Renal cortex interstitium (tissue), 11 donors: Measurements from ENCODE around the gene NSD1. TPM values are rescaled to one million over a fixed set of nuclear protein-coding genes. Genes with fewer than 3 reads are reported as not detected.
"Not testable (repeated sequence)": the region's sequence is repeated elsewhere in the genome, so short reads cannot be mapped to it uniquely, and the experiment has no call there.

Experiments
- DNase-seq, 11 donors: peaks; one replicate each; pipeline ENCODE4 v3.0.0-alpha.2; 2013; ENCODE audit warnings: low read depth in 9 of 11, low spot score in 4 of 11; ENCODE audit errors: extremely low read depth in 1 of 11
- polyA plus RNA-seq, 3 donors: library from polyadenylated mRNA; unstranded; fragments of 120-200 nt; gene quantifications; one replicate each; pipeline ENCODE4 v1.2.1, GENCODE V29; 2013; ENCODE audit not compliant: insufficient read length in 3 of 3

NSD1 gene
- polyA plus RNA-seq, 3 donors = 60.4 to 66.3 (median 63.1) TPM

DNA sequence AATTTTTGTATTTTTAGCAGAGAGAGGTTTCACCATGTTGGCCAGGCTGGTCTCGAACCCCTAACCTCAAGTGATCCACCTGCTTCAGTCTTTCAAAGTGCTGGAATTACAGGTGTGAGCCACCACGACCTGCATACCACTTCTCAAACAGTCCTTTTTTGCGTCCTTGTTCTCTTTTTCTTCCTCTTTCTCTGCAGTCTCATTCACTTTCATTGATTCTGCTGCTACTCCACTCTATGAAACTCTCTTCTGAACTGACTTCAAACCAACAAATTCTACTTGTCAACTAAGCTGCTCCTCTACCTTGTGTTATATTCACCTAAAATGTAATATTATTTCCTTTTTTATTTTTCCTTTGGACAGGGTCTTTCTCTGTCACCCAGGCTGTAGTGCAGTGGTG is 7.9 kb downstream of the NSD1 start:
- DNase-seq = no peak

DNA sequence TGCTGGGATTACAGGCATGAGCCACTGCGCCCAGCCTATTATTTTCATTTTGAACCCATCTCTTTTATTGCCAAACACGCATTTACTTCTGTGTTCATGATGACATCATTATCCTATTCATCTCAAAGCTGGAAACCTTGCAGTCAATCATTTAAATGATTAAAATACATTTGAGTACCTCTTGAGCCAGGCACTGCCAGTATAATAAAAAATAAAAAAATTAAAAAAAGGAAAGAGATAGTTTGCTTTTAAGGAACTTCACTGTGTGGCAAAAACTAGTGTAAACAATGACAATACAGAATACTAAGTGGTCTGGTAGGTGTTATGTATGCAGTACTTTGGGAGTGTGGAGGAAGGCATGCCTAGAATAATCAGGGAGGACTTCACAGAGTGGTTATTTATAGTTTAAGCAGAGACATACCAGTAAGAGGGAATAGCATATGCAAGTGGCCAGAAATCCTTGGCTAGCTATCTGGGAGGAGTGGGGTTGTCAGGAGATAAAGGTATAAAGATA is 8.6 kb downstream of the NSD1 start:
- DNase-seq = no peak

DNA sequence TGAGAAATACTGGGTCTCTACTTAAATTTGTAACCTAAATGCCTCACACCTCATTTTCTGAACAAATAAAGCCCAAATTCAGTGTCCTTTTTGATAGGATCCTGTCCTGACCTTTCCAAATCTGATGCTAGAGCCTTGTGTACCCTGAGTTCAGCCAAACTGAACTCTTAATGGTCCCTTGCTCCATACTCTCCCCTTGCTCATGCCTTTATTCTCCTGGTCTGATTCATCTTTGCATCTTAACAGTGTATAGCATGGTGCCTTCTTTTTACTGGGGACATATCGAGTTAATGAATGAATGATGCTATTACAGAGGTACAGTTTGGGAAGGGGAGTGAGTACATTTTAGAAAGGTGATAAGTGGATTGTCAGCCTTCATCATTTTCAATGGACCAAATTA is 9.2 kb downstream of the NSD1 start:
- no peak for DNase-seq

DNA sequence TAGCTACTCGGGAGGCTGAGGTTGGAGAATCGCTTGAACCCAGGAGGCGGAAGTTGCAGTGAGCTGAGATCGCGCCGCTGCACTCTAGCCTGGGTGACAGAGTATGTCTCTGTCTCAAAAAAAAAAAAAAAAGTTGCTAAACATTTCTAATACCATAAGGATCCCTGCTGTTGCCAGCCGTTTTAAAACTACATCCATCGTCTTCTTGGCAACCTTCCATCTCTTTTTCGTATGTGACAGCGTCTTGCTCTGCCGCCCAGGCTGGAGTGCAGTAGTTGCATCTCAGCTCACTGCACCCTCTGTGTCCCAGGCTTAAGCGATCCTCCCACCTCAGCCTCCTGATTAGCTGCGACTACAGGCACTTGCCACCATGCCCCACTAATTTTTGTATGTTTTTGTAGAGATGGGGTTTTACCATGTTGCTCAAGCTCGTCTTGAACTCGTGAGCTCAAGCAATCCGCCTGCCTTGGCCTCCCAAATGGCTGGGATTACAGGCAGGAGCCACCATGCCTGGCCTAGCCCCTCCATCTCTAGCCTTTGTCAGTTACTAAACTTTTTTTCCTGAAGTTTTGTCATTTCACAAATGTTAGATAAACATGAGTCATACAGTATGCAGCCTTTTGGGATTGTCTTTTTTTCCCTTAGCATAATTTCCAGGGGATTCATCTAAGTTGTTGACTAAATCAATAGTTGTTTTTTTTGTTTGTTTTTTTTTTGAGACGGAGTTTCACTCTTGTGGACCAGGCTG is 13.5 kb downstream of the NSD1 start:
- DNase-seq = no peak

DNA sequence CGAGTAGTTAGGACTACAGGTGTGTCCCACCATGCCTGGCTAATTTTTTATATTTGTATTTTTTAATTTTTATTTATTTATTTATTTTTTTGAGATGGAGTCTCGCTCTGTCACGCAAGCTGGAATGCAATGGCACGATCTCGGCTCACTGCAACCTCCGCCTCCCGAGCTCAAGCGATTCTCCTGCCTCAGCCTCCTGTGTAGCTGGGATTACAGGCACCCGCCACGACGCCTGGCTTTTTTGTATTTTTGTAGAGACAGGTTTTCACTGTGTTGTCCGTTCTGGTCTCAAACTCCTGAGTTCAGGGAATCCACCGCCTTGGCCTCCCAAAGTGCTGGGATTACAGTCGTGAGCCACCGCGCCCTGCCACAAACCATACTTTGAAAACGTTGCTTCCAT is 16.5 kb downstream of the NSD1 start:
- not testable (repeated sequence) for DNase-seq

DNA sequence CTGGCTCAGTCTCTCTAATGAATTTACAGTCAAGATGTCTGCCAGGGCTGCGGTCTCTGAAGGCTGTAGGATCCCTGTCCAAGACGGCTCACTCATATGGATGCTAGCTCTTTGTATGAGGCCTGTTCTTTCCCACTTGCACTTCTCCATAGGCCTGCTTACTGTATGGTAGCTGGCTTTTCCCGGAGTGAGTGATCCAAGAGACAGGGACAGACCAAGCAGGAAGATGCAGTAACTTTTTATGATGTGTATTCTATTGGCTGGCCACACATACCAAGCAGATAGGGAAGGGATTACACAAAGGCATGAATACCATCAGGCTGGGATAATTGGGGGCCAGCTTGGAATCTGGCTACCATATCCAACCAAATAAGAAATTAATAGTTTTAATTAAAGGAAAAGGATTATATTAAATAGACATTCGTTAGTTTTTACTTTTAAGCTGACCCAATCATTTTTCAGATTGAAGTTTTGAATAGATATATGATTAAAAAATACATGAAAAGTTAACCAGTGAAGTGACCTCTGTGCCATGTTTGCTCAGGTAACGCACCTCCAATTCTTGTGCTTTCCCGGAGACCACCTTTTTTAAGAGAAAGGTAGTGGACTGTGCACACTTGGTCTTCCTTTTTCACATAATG is 20.6 kb downstream of the NSD1 start:
- DNase-seq = no peak

DNA sequence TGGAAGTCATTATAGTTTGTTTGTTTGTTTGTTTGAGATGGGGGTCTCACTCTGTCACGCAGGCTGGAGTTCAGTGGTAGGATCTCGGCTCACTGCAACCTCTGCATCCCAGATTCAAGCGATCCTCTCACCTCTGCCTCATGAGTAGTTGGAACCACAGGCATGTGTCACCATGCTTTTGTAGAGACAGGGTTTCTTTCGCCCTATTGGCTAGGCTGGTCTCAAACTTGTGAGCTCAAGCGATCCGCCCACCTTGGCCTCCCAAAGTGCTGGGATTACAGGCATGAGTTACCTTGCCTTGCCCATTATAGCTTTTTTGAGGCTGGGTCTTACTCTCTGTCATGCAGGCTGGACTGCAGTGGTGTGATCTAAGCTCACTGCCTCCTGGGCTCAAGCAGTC is 28.8 kb downstream of the NSD1 start:
- no peak for DNase-seq

DNA sequence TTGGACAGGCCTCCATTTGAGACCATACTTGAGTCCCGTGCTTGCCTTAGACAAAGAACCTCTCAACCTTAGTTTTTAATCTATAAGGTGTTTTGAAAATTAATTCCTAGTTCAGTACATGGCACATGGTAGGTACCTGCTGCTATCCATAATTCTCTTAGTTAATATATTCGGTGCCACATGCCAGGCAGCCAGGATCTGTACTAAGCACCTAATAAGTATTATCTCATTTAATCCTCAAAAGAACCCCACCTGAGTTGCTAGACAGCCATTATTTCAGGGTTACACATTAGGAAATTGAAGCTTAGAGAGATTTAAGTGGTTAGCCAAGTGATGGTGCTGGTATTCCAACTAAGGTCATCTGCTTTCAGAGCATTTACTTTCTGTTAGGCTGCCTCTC is 29.9 kb downstream of the NSD1 start:
- DNase-seq = no peak

DNA sequence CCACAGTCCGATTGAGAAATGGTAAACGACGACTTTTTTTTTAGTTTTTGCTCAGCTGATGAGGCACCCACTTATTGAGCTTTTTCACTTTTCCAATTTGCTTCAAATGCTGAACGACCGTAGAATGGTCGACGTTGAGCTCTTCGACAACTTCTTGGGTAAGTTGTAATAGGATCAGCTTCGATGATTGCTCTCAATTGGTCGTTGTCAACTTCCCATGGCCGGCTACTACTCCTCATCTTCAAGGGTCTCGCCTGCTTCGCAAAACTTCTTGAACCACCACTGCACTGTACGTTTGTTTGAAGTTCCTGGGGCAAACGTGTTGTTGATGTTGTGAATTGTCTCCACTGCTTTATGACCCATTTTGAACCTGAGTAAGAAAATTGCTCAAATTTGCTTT is 35.7 kb downstream of the NSD1 start:
- DNase-seq = no peak

DNA sequence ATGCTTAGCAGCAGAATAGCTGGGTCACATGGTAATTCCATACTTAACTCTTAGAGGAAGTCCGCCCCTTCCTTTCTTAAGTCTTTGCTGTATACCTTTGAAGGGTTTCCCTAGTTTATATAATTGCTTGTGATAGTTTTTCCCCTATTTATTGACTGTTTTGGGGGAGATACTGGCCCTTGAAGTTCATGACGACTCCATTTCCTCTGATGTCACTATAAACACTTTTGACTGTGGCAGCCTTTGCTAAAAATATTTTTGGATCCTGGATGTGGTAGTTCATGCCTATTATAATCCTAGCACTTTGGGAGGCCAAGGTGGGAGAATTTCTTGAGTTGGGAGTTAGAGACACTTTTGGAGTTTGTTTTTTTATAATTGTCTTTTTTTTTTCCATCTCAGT is 38.4 kb downstream of the NSD1 start:
- no peak for DNase-seq

DNA sequence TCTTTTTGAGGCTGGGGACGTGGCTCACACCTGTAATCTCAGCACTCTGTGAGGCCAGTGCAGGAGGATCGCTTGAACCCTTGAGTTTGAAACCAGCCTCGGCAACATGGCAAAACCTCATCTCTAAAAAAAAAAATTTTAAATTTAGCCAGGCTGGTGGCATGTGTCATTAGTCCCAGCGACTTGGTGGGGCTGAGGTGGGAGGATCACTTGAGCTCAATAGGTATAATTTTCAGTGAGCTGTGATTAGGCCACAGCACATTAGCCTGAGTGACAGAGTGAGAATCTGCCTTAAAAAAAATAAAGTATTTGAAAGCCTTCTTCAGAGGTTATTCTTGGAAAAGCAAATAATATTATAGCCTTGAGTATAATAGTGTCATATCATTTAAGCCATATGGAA is 41.8 kb downstream of the NSD1 start:
- no peak for DNase-seq

DNA sequence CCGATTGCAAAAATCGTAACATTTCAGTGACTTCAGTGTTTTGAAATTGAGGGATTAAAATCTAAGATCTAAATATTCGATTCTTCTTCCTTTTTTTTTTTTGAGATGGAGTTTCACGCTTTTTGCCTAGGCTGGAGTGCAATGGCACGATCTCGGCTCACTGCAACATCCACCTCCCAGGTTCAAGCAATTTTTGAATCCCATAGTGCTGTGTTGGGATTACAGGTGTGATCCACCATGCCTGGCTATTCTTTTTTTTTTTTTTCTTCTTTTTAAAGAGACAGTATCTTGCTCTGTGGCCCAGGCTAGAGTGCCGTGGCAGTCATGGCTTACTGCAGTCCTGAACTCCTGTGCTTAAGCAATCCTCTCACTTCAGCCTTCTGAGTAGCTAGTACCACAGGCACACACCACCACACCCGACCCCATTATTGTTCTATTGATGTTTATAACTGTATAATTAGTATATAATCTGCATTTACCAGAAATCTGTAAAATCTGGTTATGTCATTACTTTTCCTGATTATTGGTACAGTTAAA is 42.7 kb downstream of the NSD1 start:
- DNase-seq = no peak

DNA sequence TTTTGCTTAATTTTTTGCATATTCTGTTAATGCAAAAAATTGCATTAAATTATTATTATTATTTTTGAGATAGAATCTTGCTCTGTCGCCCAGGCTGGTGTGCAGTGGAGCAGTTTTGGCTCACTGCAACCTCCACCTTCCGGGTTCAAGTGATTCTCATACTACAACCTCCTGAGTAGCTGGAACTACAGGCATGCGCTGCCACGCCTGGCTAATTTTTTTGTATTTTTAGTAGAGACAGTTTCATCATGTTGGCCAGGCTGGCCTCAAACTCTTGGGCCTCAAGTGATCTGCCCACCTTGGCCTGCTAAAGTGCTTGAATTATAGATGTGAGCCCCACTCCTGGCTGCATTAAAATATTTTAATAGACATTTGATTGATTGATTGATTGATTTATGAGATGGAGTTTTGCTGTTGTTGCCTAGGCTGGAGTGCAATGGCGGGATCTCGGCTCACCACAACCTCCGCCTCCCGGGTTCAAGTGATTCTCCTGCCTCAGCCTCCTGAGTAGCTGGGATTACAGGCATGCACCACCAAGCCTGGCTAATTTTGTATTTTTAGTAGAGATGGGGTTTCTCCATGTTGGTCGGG is 44.4 kb downstream of the NSD1 start:
- not testable (repeated sequence) for DNase-seq

DNA sequence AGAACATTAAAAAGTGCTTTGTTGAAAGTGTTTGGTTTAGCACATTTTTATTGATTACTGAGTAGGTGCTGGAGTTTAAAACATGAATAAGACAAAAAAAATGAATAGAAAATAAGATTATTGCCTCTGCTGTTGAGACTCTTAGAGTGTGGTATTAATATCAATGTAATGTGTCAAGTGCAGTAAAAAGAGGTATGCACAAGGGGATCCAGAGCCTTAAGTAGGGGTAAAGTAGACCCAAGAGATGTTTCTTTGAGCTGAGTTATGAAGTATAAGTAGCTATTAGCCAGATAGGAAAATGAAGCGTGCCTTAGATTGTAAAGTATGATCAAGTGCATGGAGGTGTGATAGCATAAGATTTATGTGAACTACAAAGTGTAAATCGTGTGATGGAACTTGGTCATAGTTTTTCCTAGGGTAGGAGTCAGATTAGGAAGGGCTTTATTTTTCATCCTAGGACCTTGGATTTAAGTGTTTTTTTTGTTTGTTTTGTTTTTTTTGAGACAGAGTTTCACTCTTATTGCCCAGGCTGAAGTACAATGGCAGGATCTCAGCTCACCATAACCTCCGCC is 45.2 kb downstream of the NSD1 start:
- no peak for DNase-seq

DNA sequence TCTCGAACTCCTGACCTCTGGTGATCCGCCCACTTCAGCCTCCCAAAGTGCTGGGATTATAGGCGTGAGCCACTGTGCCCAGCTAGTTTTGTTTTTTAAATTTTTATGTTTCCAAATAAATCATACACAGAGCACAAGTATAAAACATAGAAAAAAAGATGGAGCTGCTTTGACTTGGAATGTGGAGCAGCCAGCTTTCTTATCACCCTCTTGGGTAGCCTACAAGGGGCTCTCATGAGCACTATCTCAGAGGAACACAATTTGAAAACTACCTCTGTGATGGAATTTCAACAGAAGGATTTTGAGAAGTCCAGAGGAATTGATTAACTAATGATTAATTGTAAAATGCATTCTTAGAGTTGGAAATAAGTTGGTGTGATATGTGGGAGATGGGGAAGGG is 45.9 kb downstream of the NSD1 start:
- no peak for DNase-seq

DNA sequence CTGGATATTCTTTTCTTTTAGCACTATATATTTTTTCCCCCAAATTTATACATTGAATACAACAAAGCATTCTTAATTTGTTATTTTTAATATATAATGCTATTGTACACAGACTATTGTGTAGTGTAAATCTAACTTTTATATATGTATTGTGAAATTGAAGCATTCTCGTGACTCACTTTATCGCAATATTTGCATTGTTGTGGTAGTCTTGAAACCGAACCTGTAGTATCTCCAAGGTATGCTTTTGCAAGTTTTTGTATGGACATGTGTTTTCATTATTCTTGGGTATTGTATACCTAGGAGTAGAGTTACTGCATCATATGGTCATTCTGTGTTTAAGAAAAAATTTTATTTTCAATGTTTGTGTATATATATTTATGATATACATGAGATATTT is 49.6 kb downstream of the NSD1 start:
- DNase-seq = no peak

DNA sequence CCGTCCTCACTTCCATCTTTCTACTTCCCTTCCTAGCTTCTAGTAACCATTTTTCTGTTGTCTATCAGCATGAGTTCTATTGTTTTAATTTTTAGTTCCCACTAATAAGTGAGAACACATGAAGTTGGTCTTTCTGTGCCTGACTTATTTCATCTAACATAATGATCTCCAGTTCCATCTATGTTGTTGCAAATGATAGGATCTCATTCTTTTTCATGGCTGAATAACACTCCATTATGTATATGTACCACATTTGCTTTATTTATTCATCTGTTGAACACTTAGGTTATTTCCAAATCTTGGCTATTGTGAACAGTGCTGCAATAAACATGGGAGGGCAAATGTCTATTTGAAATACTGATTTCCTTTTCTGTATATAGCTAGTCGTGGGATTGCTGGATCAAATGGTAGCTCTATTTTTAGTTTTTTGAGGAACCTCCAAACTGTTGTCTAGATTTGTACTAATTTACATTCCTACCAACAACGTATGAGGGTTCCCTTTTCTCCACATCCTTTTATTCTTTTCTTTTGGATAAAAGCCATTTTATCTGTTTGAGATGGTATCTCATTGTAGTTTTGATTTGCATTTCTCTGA is 50.3 kb downstream of the NSD1 start:
- DNase-seq = no peak

DNA sequence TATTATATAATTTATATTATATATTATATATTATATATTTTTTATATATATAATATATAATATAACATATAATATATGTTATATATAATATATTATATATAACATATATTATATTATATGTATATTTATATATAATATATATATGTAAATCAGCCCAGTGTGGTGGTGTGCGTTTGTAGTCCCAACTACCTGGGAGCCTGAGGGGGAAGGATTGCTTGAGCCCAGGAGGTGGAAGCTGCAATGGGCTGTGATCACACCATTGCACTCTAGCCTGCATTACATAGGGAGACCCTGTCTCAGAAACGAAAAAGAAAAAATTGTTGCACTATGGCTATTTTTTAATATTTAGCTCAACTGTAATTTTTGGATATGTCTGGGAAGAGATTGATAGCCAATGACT is 52.4 kb downstream of the NSD1 start:
- no peak for DNase-seq

DNA sequence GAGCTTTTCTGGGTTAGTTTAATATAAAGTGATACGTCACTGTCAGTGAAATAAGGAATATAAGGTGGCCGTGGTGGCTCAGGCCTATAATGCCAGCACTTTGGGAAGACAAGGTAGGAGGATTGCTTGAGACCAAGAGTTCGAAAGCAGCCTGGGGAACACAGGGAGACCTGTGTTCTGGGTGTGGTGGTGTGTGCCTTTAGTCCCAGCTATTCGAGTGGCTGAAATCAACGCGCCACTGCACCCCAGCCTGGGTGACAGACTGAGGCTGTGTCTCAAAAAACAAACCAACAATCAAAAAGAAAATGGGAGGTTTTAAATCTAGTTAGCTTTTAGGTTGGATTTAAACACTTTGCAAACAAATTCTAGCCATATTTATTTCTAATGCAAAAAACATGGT is 53.1 kb downstream of the NSD1 start:
- DNase-seq = no peak

DNA sequence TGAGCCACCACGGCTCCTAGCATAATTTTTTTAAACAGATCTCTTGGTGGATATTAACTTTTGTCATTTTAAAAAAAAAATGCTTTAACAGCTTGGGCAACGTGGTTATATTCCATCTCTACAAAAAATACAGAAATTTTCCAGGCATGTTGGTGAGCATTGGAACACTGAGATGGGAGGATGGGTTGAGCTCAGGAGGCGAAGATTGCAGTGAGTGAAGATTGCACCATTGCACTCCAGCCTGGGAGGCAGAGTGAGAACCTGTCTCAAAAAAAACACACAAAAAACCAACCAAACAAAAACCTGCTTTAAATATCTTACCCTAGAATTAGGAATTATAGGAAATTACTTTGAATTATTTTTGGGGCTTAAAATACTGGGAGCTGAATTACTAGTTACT is 55.2 kb downstream of the NSD1 start:
- no peak for DNase-seq
